CD8-positive, alpha-beta memory T cell (primary cell): ENCODE data around the gene SFTPA2. TPM values are rescaled to one million over a fixed set of nuclear protein-coding genes. Genes with fewer than 3 reads are reported as not detected.
"Not testable (repeated sequence)": the region's sequence is repeated elsewhere in the genome, so short reads cannot be mapped to it uniquely, and the experiment has no call there.

Experiments used
- CTCF ChIA-PET: fragments of 350-600 bp; sonication (Branson Sonifier 250); formaldehyde crosslinking; loops from one replicate; lab custom pipeline; 2021; ENCODE audit warnings: antibody characterized with exemption; lab: Charles Lee
- POLR2A ChIA-PET: fragments of 350-600 bp; sonication (Branson Sonifier 250); formaldehyde crosslinking; loops from one replicate; lab custom pipeline; 2021; ENCODE audit warnings: antibody characterized with exemption; lab: Charles Lee
- DNase-seq, 5 donors: peaks; one replicate each; pipeline versions ENCODE4 v3.0.0 to v3.0.0-alpha.2; 2020 to 2022; ENCODE audit warnings: mixed read lengths in 1 of 5
- H3K27ac ChIP-seq: one replicate; pipeline ENCODE4 v1.7.0; 2013; ENCODE audit warnings: low read depth, mild to moderate bottlenecking, low read length, moderate library complexity
- H3K27me3 ChIP-seq: 2 replicates; pipeline ENCODE4 v1.7.0; 2013; ENCODE audit warnings: low read length, mild to moderate bottlenecking; ENCODE audit not compliant: insufficient read depth, poor library complexity, severe bottlenecking
- H3K36me3 ChIP-seq: 2 replicates; pipeline ENCODE4 v1.7.0; 2013; ENCODE audit warnings: mild to moderate bottlenecking, low read length, moderate library complexity; ENCODE audit not compliant: insufficient read depth
- H3K4me1 ChIP-seq: 2 replicates; pipeline ENCODE4 v1.7.0; 2013; ENCODE audit warnings: mild to moderate bottlenecking, low read length, moderate library complexity; ENCODE audit not compliant: insufficient read depth
- H3K4me3 ChIP-seq: 2 replicates; pipeline ENCODE4 v1.7.0; 2013; ENCODE audit warnings: mild to moderate bottlenecking, low read length
- H3K9me3 ChIP-seq: 2 replicates; pipeline ENCODE4 v1.7.0; 2013; ENCODE audit warnings: mild to moderate bottlenecking, low read length
- H3K27ac Mint-ChIP-seq, 8 donors: one replicate each; pipeline ENCODE4 v1.8.0; 2020 to 2021; ENCODE audit warnings: mixed read lengths in 8 of 8, mild to moderate bottlenecking in 6 of 8, inconsistent platforms in 3 of 8, moderate library complexity in 3 of 8
- H3K27me3 Mint-ChIP-seq, 2 donors: one replicate each; pipeline ENCODE4 v1.8.0; 2020 to 2021; ENCODE audit warnings: mixed read lengths in 2 of 2, mild to moderate bottlenecking in 1 of 2, moderate library complexity in 1 of 2
- H3K36me3 Mint-ChIP-seq, 3 donors: one replicate each; pipeline ENCODE4 v1.8.0; 2020 to 2021; ENCODE audit warnings: mixed read lengths in 3 of 3, inconsistent platforms in 1 of 3, mild to moderate bottlenecking in 1 of 3
- H3K4me1 Mint-ChIP-seq, 3 donors: one replicate each; pipeline ENCODE4 v1.8.0; 2020 to 2021; ENCODE audit warnings: mixed read lengths in 3 of 3, inconsistent platforms in 1 of 3, mild to moderate bottlenecking in 1 of 3
- H3K4me3 Mint-ChIP-seq, 7 donors: one replicate each; pipeline ENCODE4 v1.8.0; 2020 to 2021; ENCODE audit warnings: mixed read lengths in 7 of 7, mild to moderate bottlenecking in 6 of 7, moderate library complexity in 4 of 7, inconsistent platforms in 2 of 7
- H3K9me3 Mint-ChIP-seq, 5 donors: one replicate each; pipeline ENCODE4 v1.8.0; 2020 to 2022; ENCODE audit warnings: mixed read lengths in 5 of 5, mild to moderate bottlenecking in 3 of 5, moderate library complexity in 2 of 5, inconsistent platforms in 1 of 5
- polyA plus RNA-seq: library from polyadenylated mRNA; unstranded; fragments of 300-500 nt; fragmentation: Illumina TruSeq; gene quantifications from one replicate; pipeline ENCODE4 v1.2.3, GENCODE V29; 2021
- total RNA-seq, 2 experiments: library from RNA; stranded (reverse); gene quantifications; one replicate each; pipeline ENCODE4 v1.2.3, GENCODE V29; 2021

SFTPA2 gene
- total and polyA plus RNA-seq, 3 experiments from 2014 or later: not detected

DNA sequence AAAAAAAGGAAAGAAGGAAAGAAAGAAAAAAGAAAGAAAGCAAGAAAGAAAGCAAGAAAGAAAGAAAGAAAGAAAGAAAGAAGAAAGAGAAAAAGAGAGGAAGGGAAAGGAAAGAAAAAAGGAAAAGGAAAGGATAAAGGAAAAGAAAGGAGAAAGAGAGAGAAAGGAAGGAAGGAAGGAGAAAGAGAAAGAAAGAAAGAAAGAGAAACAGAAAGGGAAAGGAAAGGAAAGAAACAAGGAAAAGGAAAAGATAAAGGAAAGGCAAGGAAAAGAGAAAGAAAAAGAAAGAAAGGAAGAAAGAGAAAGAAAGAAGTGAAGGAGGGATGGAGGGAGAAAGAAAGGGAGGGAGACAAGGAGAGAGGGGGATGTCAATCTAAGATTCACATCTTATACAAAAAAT is 20.8 kb upstream of the SFTPA2 start:
- Histone ChIP-seq H3K36me3 (no peaks in the 10 kb centered on the region), H3K9me3 (no peaks in the 10 kb centered on the region), H3K4me3 (no peak overlapping the region), H3K27ac (no peak overlapping the region), H3K4me1 (no peaks in the 10 kb centered on the region), H3K27me3 (no peaks in the 10 kb centered on the region)
- Mint-ChIP-seq H3K4me3 (no peak overlapping the region), H3K27me3 (peaks cover 3 to 31% of the 10 kb centered on the region in 2 donors), H3K36me3 (no peaks in the 10 kb centered on the region), H3K27ac (no peak overlapping the region), H3K4me1 (peaks cover 0 to 6% (median 2%) of the 10 kb centered on the region in 3 donors), H3K9me3 (no peaks in the 10 kb centered on the region)
- ChIA-PET CTCF (no interaction called here), POLR2A (no interaction called here)
- no peak for DNase-seq

DNA sequence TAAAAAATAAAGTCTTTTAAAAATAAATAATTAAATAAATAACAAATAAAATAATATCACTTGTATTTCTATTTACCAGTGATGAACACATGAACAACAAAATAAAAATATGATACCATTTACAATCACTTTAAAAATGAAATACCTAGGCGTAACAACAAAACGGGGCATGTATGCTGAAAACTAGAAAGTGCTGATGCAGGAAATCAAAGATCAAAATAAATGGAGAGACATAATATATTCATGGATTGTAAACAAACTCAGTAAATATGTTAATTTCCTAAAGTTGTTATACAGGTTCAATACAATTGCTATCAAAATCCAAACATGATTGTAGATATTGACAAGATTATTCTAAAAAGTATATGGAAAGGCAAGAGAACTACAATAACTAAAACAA is 19.2 kb upstream of the SFTPA2 start:
- Mint-ChIP-seq H3K4me3 (no peak overlapping the region), H3K27me3 (peaks cover 7 to 22% of the 10 kb centered on the region in 2 donors), H3K36me3 (no peaks in the 10 kb centered on the region), H3K9me3 (peaks cover 0 to 7% (median 3%) of the 10 kb centered on the region in 5 donors), H3K4me1 (peaks cover 0 to 6% (median 2%) of the 10 kb centered on the region in 3 donors), H3K27ac (no peak overlapping the region)
- Histone ChIP-seq H3K27me3 (no peaks in the 10 kb centered on the region), H3K4me3 (no peak overlapping the region), H3K36me3 (no peaks in the 10 kb centered on the region), H3K27ac (no peak overlapping the region), H3K4me1 (no peaks in the 10 kb centered on the region), H3K9me3 (no peaks in the 10 kb centered on the region)
- DNase-seq: no peak
- ChIA-PET POLR2A (no interaction called here), CTCF (no interaction called here)

- H3K4me3 ChIP-seq, H3K9me3 ChIP-seq, H3K27ac ChIP-seq, H3K36me3 ChIP-seq, H3K4me1 Mint-ChIP-seq, CTCF ChIA-PET, H3K27ac Mint-ChIP-seq, DNase-seq, H3K27me3 ChIP-seq, H3K4me3 Mint-ChIP-seq, H3K4me1 ChIP-seq, POLR2A ChIA-PET: not testable (repeated sequence)
- Mint-ChIP-seq H3K9me3 (peaks cover 8 to 17% (median 13%) of the 10 kb centered on the region in 5 donors), H3K27me3 (peaks cover 40 to 62% of the 10 kb centered on the region in 2 donors), H3K36me3 (peaks cover 0 to 13% (median 0%) of the 10 kb centered on the region in 3 donors)
Measured at GRCh38 chr10:79570624-79571023, 10.4 kb upstream of the SFTPA2 start.

GRCh38 chr10:79563426-79563825 is 3.2 kb upstream of the SFTPA2 start:
- no peaks in the 10 kb centered on the region for H3K4me1 ChIP-seq
- no peaks in the 10 kb centered on the region for H3K36me3 Mint-ChIP-seq
- no peak for DNase-seq
- H3K9me3 Mint-ChIP-seq: no peaks in the 10 kb centered on the region
- POLR2A ChIA-PET: no interaction called here
- no peak overlapping the region for H3K27ac ChIP-seq
- no peak overlapping the region for H3K4me3 Mint-ChIP-seq
- CTCF ChIA-PET: no interaction called here
- no peaks in the 10 kb centered on the region for H3K9me3 ChIP-seq
- H3K27me3 ChIP-seq: no peaks in the 10 kb centered on the region
- H3K27ac Mint-ChIP-seq: no peak overlapping the region
- H3K36me3 ChIP-seq: no peaks in the 10 kb centered on the region
- peaks cover 12 to 24% of the 10 kb centered on the region in 2 donors for H3K27me3 Mint-ChIP-seq
- no peak overlapping the region for H3K4me3 ChIP-seq
- H3K4me1 Mint-ChIP-seq: peaks cover 5 to 8% (median 6%) of the 10 kb centered on the region in 3 donors

DNA sequence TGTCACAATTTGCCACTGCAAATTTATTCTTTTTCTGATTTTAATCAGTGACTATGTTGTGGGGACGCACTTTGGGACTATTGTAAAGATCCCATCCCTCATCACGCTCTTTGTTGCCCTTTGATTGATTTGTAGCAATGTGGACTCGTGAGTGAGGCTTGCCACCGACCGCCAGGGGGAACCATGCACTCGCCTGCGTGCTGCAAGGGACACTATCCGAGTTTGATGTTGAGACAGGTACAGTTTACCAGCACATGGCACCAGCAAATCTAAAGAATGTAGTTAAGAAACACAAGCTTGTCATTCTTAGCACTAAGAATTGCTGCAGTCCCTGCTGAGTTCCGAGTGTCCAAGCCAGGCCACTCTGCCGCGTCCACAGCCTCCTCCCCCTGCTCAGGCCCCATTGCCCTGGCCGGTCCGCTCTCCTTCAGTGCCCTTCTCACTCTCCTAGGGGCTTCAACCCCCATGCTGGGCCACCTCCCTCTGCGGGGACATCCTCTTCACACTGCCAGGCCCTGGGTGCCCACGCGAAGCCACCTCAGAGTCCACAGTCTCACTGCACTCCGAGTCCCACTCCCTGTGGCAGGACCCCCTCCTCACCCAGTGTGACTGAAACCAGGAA is 2.0 kb upstream of the SFTPA2 start:
- CTCF ChIA-PET: interaction anchor here (1.0 kb wide), 1 partner anchor 485 kb away, joined by 3 read pairs; no protein-coding TSS in a partner anchor
- no peaks in the 10 kb centered on the region for H3K36me3 ChIP-seq
- POLR2A ChIA-PET: no interaction called here
- H3K9me3 ChIP-seq: no peaks in the 10 kb centered on the region
- H3K36me3 Mint-ChIP-seq: no peaks in the 10 kb centered on the region
- H3K27ac ChIP-seq: no peak overlapping the region
- H3K4me1 ChIP-seq: no peaks in the 10 kb centered on the region
- no peak overlapping the region for H3K4me3 ChIP-seq
- H3K27me3 ChIP-seq: no peaks in the 10 kb centered on the region
- peaks cover 5 to 8% (median 6%) of the 10 kb centered on the region in 3 donors for H3K4me1 Mint-ChIP-seq
- peaks cover 8 to 16% of the 10 kb centered on the region in 2 donors for H3K27me3 Mint-ChIP-seq
- no peaks in the 10 kb centered on the region for H3K9me3 Mint-ChIP-seq
- H3K27ac Mint-ChIP-seq: no peak overlapping the region
- H3K4me3 Mint-ChIP-seq: no peak overlapping the region
- peak; percentile 31 to 69 (median 42) for DNase-seq

DNA sequence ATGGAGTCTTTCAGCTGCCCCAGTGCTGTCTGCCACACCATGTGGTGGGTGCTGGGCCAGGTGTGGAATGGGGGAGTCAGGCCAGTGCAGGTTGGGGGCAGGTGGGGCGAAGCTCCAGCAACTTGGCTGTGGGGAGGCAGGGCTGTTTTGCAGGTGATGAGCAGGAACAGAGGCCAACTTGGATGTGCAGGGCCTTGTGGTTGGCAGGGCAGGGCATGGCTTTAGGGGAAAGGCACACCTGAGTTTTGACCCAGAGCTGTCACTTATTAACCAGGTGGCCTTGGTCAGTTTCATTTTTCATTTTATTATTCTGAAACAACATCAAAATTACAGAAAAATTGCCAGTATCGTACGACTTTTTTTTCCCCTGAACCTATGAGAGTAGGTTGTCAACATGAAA is 1.1 kb upstream of the SFTPA2 start:
- Mint-ChIP-seq H3K9me3 (no peaks in the 10 kb centered on the region), H3K36me3 (no peaks in the 10 kb centered on the region), H3K4me3 (no peak overlapping the region), H3K4me1 (peaks cover 5 to 8% (median 6%) of the 10 kb centered on the region in 3 donors), H3K27me3 (peaks cover 5 to 10% of the 10 kb centered on the region in 2 donors), H3K27ac (no peak overlapping the region)
- H3K4me1 ChIP-seq: no peaks in the 10 kb centered on the region
- DNase-seq: no peak
- ChIA-PET POLR2A (no interaction called here), CTCF (no interaction called here)
- H3K27me3 ChIP-seq: no peaks in the 10 kb centered on the region
- no peaks in the 10 kb centered on the region for H3K9me3 ChIP-seq
- H3K27ac ChIP-seq: no peak overlapping the region
- no peak overlapping the region for H3K4me3 ChIP-seq
- H3K36me3 ChIP-seq: no peaks in the 10 kb centered on the region

DNA sequence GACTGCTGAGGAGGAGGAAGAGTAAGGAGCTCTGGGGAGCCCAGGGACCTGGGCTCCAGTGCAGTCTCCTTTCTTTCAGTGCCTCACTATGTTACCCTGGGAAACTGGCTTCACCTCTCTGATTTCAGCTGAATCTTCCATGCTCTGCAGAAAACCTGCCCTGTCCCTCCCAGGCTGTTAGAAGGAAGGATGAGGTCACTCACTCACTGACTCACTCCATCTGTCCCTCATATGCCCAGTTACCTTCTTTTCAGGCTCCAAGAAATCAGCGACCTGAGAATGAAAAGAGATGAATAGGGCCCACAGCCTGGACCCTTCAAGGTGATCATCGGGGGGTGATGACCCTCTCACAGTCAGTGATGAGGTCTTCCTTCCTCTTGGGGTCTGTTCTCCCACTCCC is 481 bp downstream of the SFTPA2 start:
- DNase-seq: no peak
- no peak overlapping the region for H3K4me3 Mint-ChIP-seq
- no peaks in the 10 kb centered on the region for H3K27me3 ChIP-seq
- no peaks in the 10 kb centered on the region for H3K9me3 ChIP-seq
- ChIA-PET CTCF (interaction anchor here (1.2 kb wide), 1 partner anchor 10 kb away, joined by 3 read pairs; no protein-coding TSS in a partner anchor), POLR2A (no interaction called here)
- H3K36me3 ChIP-seq: no peaks in the 10 kb centered on the region
- no peaks in the 10 kb centered on the region for H3K4me1 ChIP-seq
- H3K27me3 Mint-ChIP-seq: peaks cover 5 to 13% of the 10 kb centered on the region in 2 donors
- no peaks in the 10 kb centered on the region for H3K9me3 Mint-ChIP-seq
- no peak overlapping the region for H3K27ac Mint-ChIP-seq
- no peak overlapping the region for H3K27ac ChIP-seq
- no peak overlapping the region for H3K4me3 ChIP-seq
- no peaks in the 10 kb centered on the region for H3K36me3 Mint-ChIP-seq
- H3K4me1 Mint-ChIP-seq: peaks cover 5 to 8% (median 6%) of the 10 kb centered on the region in 3 donors

- DNase-seq, H3K27ac Mint-ChIP-seq, POLR2A ChIA-PET, H3K27me3 Mint-ChIP-seq, H3K4me1 Mint-ChIP-seq, H3K27ac ChIP-seq, H3K36me3 Mint-ChIP-seq, CTCF ChIA-PET, H3K9me3 ChIP-seq, H3K27me3 ChIP-seq, H3K9me3 Mint-ChIP-seq, H3K36me3 ChIP-seq, H3K4me3 ChIP-seq, H3K4me1 ChIP-seq: not testable (repeated sequence)
- peak overlapping the region in 1 of 7 donors; percentile 24 for H3K4me3 Mint-ChIP-seq
Measured at GRCh38 chr10:79556961-79557360, 3.2 kb downstream of the SFTPA2 start.
